Activated naive CD4-positive, alpha-beta T cell (primary cell): ENCODE data around the gene TRIM51G.
"Not testable (repeated sequence)": the region's sequence is repeated elsewhere in the genome, so short reads cannot be mapped to it uniquely, and the experiment has no call there.

Experiments
- DNase-seq, 4 experiments: peaks; one replicate each; lab custom pipeline; 2025; lab: John Stamatoyannopoulos, UW

TRIM51G gene

GRCh38 chr11:48983785-48984184 lies at the start of gene TRIM51G:
TSS of gene TRIM51G (minus strand) at chr11:48983885. CDS start at chr11:48981695, 2,190 bp downstream.
- not testable (repeated sequence) for DNase-seq

- DNase-seq = not testable (repeated sequence)
Observed at GRCh38 chr11:49028523-49028922, 44.8 kb upstream of the TRIM51G start, which contains the start of gene TRIM49B. TSS of gene TRIM49B (plus strand) at chr11:49028823. CDS start at chr11:49031600, 2,777 bp downstream.

GRCh38 chr11:48968592-48968991 lies 15.1 kb downstream of the TRIM51G start:
- DNase-seq = not testable (repeated sequence)

- not testable (repeated sequence) for DNase-seq
Observed at GRCh38 chr11:48955315-48956049, 28.2 kb downstream of the TRIM51G start.

GRCh38 chr11:48945796-48946195 lies 37.9 kb downstream of the TRIM51G start:
- DNase-seq = not testable (repeated sequence)
